T-helper 9 cell (primary cell): ENCODE data around the gene PLXDC2.
"Not testable (repeated sequence)": the region's sequence is repeated elsewhere in the genome, so short reads cannot be mapped to it uniquely, and the experiment has no call there.

ENCODE experiments used
- DNase-seq: peaks from one replicate; pipeline ENCODE4 v3.0.0-alpha.2; 2020
- total RNA-seq, 2 donors: gene quantifications; one replicate each; lab custom pipeline; 2026; lab: John Stamatoyannopoulos, UW

The PLXDC2 gene
- 0.21 to 0.48 reads per million in 2 donors for total RNA-seq

- DNase-seq = no peak
Measured at GRCh38 chr10:19816411-19817230, at the start of gene PLXDC2. Gene PLXDC2 (plus strand): TSS chr10:19816432.

GRCh38 chr10:19767876-19768275 lies 48.4 kb upstream of the PLXDC2 start:
- DNase-seq = no peak

GRCh38 chr10:19769826-19770225 lies 46.4 kb upstream of the PLXDC2 start:
- DNase-seq = not testable (repeated sequence)

- DNase-seq = no peak
Measured at GRCh38 chr10:19772972-19773371, 43.3 kb upstream of the PLXDC2 start.

- no peak for DNase-seq
Measured at GRCh38 chr10:19775296-19775695, 40.9 kb upstream of the PLXDC2 start.

- no peak for DNase-seq
Measured at GRCh38 chr10:19777806-19778205, 38.4 kb upstream of the PLXDC2 start.

- no peak for DNase-seq
Measured at GRCh38 chr10:19778996-19779395, 37.2 kb upstream of the PLXDC2 start.

- DNase-seq = no peak
Measured at GRCh38 chr10:19782430-19783089, 33.7 kb upstream of the PLXDC2 start.

GRCh38 chr10:19783721-19784120 lies 32.5 kb upstream of the PLXDC2 start:
- DNase-seq = no peak

- no peak for DNase-seq
Measured at GRCh38 chr10:19785366-19785765, 30.9 kb upstream of the PLXDC2 start.

- no peak for DNase-seq
Measured at GRCh38 chr10:19788075-19788686, 28.1 kb upstream of the PLXDC2 start.

- no peak for DNase-seq
Measured at GRCh38 chr10:19788902-19789301, 27.3 kb upstream of the PLXDC2 start.

GRCh38 chr10:19789607-19790006 lies 26.6 kb upstream of the PLXDC2 start:
- no peak for DNase-seq

GRCh38 chr10:19791032-19791431 lies 25.2 kb upstream of the PLXDC2 start:
- DNase-seq = no peak

GRCh38 chr10:19795684-19796083 lies 20.5 kb upstream of the PLXDC2 start:
- DNase-seq = no peak

GRCh38 chr10:19800161-19800560 lies 16.1 kb upstream of the PLXDC2 start:
- DNase-seq = no peak

- no peak for DNase-seq
Measured at GRCh38 chr10:19801369-19801768, 14.9 kb upstream of the PLXDC2 start.

- DNase-seq = no peak
Measured at GRCh38 chr10:19803676-19804075, 12.6 kb upstream of the PLXDC2 start.

- DNase-seq = no peak
Measured at GRCh38 chr10:19809481-19809880, 6.8 kb upstream of the PLXDC2 start.

GRCh38 chr10:19811540-19811939 lies 4.7 kb upstream of the PLXDC2 start:
- no peak for DNase-seq

GRCh38 chr10:19812976-19813375 lies 3.3 kb upstream of the PLXDC2 start:
- DNase-seq = no peak

- no peak for DNase-seq
Measured at GRCh38 chr10:19815036-19815730, 1.0 kb upstream of the PLXDC2 start.

GRCh38 chr10:19815731-19816410 lies 361 bp upstream of the PLXDC2 start:
- DNase-seq = no peak
